Glomerular visceral epithelial cell (primary cell): ENCODE measurements around the gene CNNM1.

Source experiments
- DNase-seq: peaks from one replicate; pipeline ENCODE4 v3.0.0-alpha.2; 2016; ENCODE audit errors: extremely low spot score

Gene CNNM1

GRCh38 chr10:99372546-99373271 is 43.6 kb downstream of the CNNM1 start:
- no peak for DNase-seq

- DNase-seq, result no peak
These were observed 45.4 kb downstream of the CNNM1 start for GRCh38 chr10:99374526-99374925.

- DNase-seq, result no peak
These were observed 45.8 kb downstream of the CNNM1 start for GRCh38 chr10:99374972-99375371.

GRCh38 chr10:99375426-99375825 is 46.3 kb downstream of the CNNM1 start:
- no peak for DNase-seq

GRCh38 chr10:99382176-99382575 is 53.0 kb downstream of the CNNM1 start:
- DNase-seq, result no peak

GRCh38 chr10:99387071-99387470 is 57.9 kb downstream of the CNNM1 start:
- DNase-seq, result no peak

- DNase-seq, result no peak
These were observed 58.4 kb downstream of the CNNM1 start for GRCh38 chr10:99387541-99387940.

GRCh38 chr10:99389729-99390480 is 60.7 kb downstream of the CNNM1 start:
- DNase-seq, result no peak

GRCh38 chr10:99391346-99391745 is 62.2 kb downstream of the CNNM1 start:
- DNase-seq, result no peak

- DNase-seq, result no peak
These were observed 63.9 kb downstream of the CNNM1 start for GRCh38 chr10:99393036-99393435.

- peak; percentile 20 for DNase-seq
These were observed 64.5 kb downstream of the CNNM1 start for GRCh38 chr10:99393683-99394082.

GRCh38 chr10:99394256-99394655 is 65.1 kb downstream of the CNNM1 start:
- DNase-seq, result no peak

GRCh38 chr10:99394761-99395386 is 65.7 kb downstream of the CNNM1 start:
- DNase-seq, result no peak

GRCh38 chr10:99395750-99396445 is 66.7 kb downstream of the CNNM1 start:
- DNase-seq, result peak; percentile 94

GRCh38 chr10:99396471-99396870 is 67.3 kb downstream of the CNNM1 start:
- peak; percentile 75 for DNase-seq

- no peak for DNase-seq
These were observed 70.5 kb downstream of the CNNM1 start for GRCh38 chr10:99399664-99400063.

- DNase-seq, result no peak
These were observed 74.5 kb downstream of the CNNM1 start for GRCh38 chr10:99403674-99404073.

- DNase-seq, result no peak
These were observed 77.0 kb downstream of the CNNM1 start for GRCh38 chr10:99406149-99406548.

GRCh38 chr10:99410146-99410545 is 81.0 kb downstream of the CNNM1 start:
- no peak for DNase-seq

- no peak for DNase-seq
These were observed 81.7 kb downstream of the CNNM1 start for GRCh38 chr10:99410876-99411275.

GRCh38 chr10:99411546-99411945 is 82.4 kb downstream of the CNNM1 start:
- DNase-seq, result no peak

GRCh38 chr10:99412099-99412498 is 82.9 kb downstream of the CNNM1 start:
- no peak for DNase-seq
